ENCODE data around the gene LRTM2.
A peak's percentile ranks its signal among the peaks of the same experiment; 100 is the strongest.

The LRTM2 gene

GRCh38 chr12:1872448-1872847, 52.1 kb downstream of the LRTM2 start:
- H3K36me3 ChIP-seq (replicated peaks in 1 of 2; ENCODE audit: control insufficient read depth in 2 of 2, insufficient read depth in 2 of 2, low read length in 2 of 2): peaks cover 0 to 2% of the 10 kb centered on the region in 2 donors
- H4K91ac ChIP-seq (ENCODE audit: low read depth, low read length, poor library complexity): no peak overlapping the region
- no peak overlapping the region for H2AFZ ChIP-seq (ENCODE audit: low read length)
- no peaks in the 10 kb centered on the region for H3K79me1 ChIP-seq (ENCODE audit: low read depth, low read length)
- no peak overlapping the region for H2BK15ac ChIP-seq (ENCODE audit: low read length)
- H3K9ac ChIP-seq (ENCODE audit: low read depth, low read length, poor library complexity): no peak overlapping the region
- H3K9me3 ChIP-seq (replicated peaks in 1 of 2; ENCODE audit: control insufficient read depth in 2 of 2, insufficient read depth in 1 of 2, low read depth in 1 of 2, low read length in 2 of 2): peaks cover 0 to 12% of the 10 kb centered on the region in 2 donors
- H2AK5ac ChIP-seq (ENCODE audit: low read depth, low read length): no peak overlapping the region
- H2BK12ac ChIP-seq (ENCODE audit: low read length): no peak overlapping the region
- no peak overlapping the region for H3K4me3 ChIP-seq (ENCODE audit: low read length in 2 of 2)
- DNase-seq (ENCODE audit: low spot score): no peak
- no peak overlapping the region for H3K4ac ChIP-seq (ENCODE audit: low read length)
- no peak overlapping the region for H4K8ac ChIP-seq (ENCODE audit: low read depth, low read length)
- peaks cover 0 to 25% (median 0%) of the 10 kb centered on the region in 3 experiments for H3K27me3 ChIP-seq (ENCODE audit: control insufficient read depth in 3 of 3, insufficient read depth in 3 of 3, low read depth in 1 of 3, low read length in 3 of 3)
- H3K18ac ChIP-seq (ENCODE audit: low read length): no peak overlapping the region
- no peak overlapping the region for H3K14ac ChIP-seq (ENCODE audit: low read length)
- H3K23ac ChIP-seq (ENCODE audit: low read depth, low read length, poor library complexity): no peak overlapping the region
- H3K27ac ChIP-seq (replicated peaks; ENCODE audit: low read length): no peak overlapping the region
- no peak overlapping the region for H2BK120ac ChIP-seq (ENCODE audit: low read depth, low read length)
- no peak overlapping the region for H3K4me2 ChIP-seq (ENCODE audit: insufficient read depth, low read length, poor library complexity, severe bottlenecking)
- H2BK5ac ChIP-seq (ENCODE audit: low read length): no peak overlapping the region
- WGBS, 2 donors (ENCODE audit: extremely low coverage in 2 of 2, insufficient read length in 2 of 2, insufficient replicate concordance in 1 of 2): no CpG with 5 or more reads among the region's 7 CpGs
- peaks cover 0 to 10% of the 10 kb centered on the region in 2 donors for H3K4me1 ChIP-seq (ENCODE audit: control insufficient read depth in 2 of 2, insufficient read depth in 1 of 2, low read depth in 1 of 2, low read length in 2 of 2)

GRCh38 chr12:1873531-1874510, 53.5 kb downstream of the LRTM2 start:
- no peak overlapping the region for H3K4me3 ChIP-seq (ENCODE audit: low read length in 2 of 2)
- peaks cover 0 to 2% of the 10 kb centered on the region in 2 donors for H3K36me3 ChIP-seq (replicated peaks in 1 of 2; ENCODE audit: control insufficient read depth in 2 of 2, insufficient read depth in 2 of 2, low read length in 2 of 2)

GRCh38 chr12:1875608-1876007, 55.2 kb downstream of the LRTM2 start:
- peaks cover 0 to 9% of the 10 kb centered on the region in 2 donors for H3K9me3 ChIP-seq (replicated peaks in 1 of 2; ENCODE audit: control insufficient read depth in 2 of 2, insufficient read depth in 1 of 2, low read depth in 1 of 2, low read length in 2 of 2)
- H3K4me3 ChIP-seq (ENCODE audit: low read length in 2 of 2): no peak overlapping the region
- no peak overlapping the region for H2BK12ac ChIP-seq (ENCODE audit: low read length)
- H3K27ac ChIP-seq (replicated peaks; ENCODE audit: low read length): no peak overlapping the region
- H2AFZ ChIP-seq (ENCODE audit: low read length): no peak overlapping the region
- no peak overlapping the region for H2BK120ac ChIP-seq (ENCODE audit: low read depth, low read length)
- peak overlapping the region; percentile 40 for H3K14ac ChIP-seq (ENCODE audit: low read length)
- H3K4me1 ChIP-seq (ENCODE audit: control insufficient read depth in 2 of 2, insufficient read depth in 1 of 2, low read depth in 1 of 2, low read length in 2 of 2): peaks cover 0 to 10% of the 10 kb centered on the region in 2 donors
- H3K4me2 ChIP-seq (ENCODE audit: insufficient read depth, low read length, poor library complexity, severe bottlenecking): no peak overlapping the region
- peaks cover 0 to 21% (median 0%) of the 10 kb centered on the region in 3 experiments for H3K27me3 ChIP-seq (ENCODE audit: control insufficient read depth in 3 of 3, insufficient read depth in 3 of 3, low read depth in 1 of 3, low read length in 3 of 3)
- peak overlapping the region; percentile 11 for H3K18ac ChIP-seq (ENCODE audit: low read length)
- H3K79me1 ChIP-seq (ENCODE audit: low read depth, low read length): no peaks in the 10 kb centered on the region
- H2BK15ac ChIP-seq (ENCODE audit: low read length): no peak overlapping the region
- peaks cover 0 to 2% of the 10 kb centered on the region in 2 donors for H3K36me3 ChIP-seq (replicated peaks in 1 of 2; ENCODE audit: control insufficient read depth in 2 of 2, insufficient read depth in 2 of 2, low read length in 2 of 2)
- H2AK5ac ChIP-seq (ENCODE audit: low read depth, low read length): no peak overlapping the region
- no CpG with 5 or more reads among the region's 6 CpGs for WGBS, 2 donors (ENCODE audit: extremely low coverage in 2 of 2, insufficient read length in 2 of 2, insufficient replicate concordance in 1 of 2)
- no peak overlapping the region for H4K8ac ChIP-seq (ENCODE audit: low read depth, low read length)
- H4K91ac ChIP-seq (ENCODE audit: low read depth, low read length, poor library complexity): no peak overlapping the region
- no peak for DNase-seq (ENCODE audit: low spot score)
- no peak overlapping the region for H3K23ac ChIP-seq (ENCODE audit: low read depth, low read length, poor library complexity)
- H2BK5ac ChIP-seq (ENCODE audit: low read length): no peak overlapping the region
- H3K4ac ChIP-seq (ENCODE audit: low read length): no peak overlapping the region
- no peak overlapping the region for H3K9ac ChIP-seq (ENCODE audit: low read depth, low read length, poor library complexity)

More at GRCh38 chr12:1873531-1874510, 53.5 kb downstream of the LRTM2 start:
- no peak overlapping the region for H3K14ac ChIP-seq (ENCODE audit: low read length)
- H3K23ac ChIP-seq (ENCODE audit: low read depth, low read length, poor library complexity): no peak overlapping the region
- H2BK5ac ChIP-seq (ENCODE audit: low read length): no peak overlapping the region
- no peak overlapping the region for H2BK12ac ChIP-seq (ENCODE audit: low read length)
- no peak overlapping the region for H2BK120ac ChIP-seq (ENCODE audit: low read depth, low read length)
- H3K4me2 ChIP-seq (ENCODE audit: insufficient read depth, low read length, poor library complexity, severe bottlenecking): no peak overlapping the region
- H4K91ac ChIP-seq (ENCODE audit: low read depth, low read length, poor library complexity): no peak overlapping the region
- H2AK5ac ChIP-seq (ENCODE audit: low read depth, low read length): no peak overlapping the region
- WGBS, 2 donors (ENCODE audit: extremely low coverage in 2 of 2, insufficient read length in 2 of 2, insufficient replicate concordance in 1 of 2): no CpG with 5 or more reads among the region's 5 CpGs
- H3K4me1 ChIP-seq (ENCODE audit: control insufficient read depth in 2 of 2, insufficient read depth in 1 of 2, low read depth in 1 of 2, low read length in 2 of 2): peaks cover 0 to 10% of the 10 kb centered on the region in 2 donors
- no peak overlapping the region for H3K27ac ChIP-seq (replicated peaks; ENCODE audit: low read length)
- H3K27me3 ChIP-seq (ENCODE audit: control insufficient read depth in 3 of 3, insufficient read depth in 3 of 3, low read depth in 1 of 3, low read length in 3 of 3): peaks cover 0 to 25% (median 0%) of the 10 kb centered on the region in 3 experiments
- peaks cover 0 to 12% of the 10 kb centered on the region in 2 donors for H3K9me3 ChIP-seq (replicated peaks in 1 of 2; ENCODE audit: control insufficient read depth in 2 of 2, insufficient read depth in 1 of 2, low read depth in 1 of 2, low read length in 2 of 2)
- no peak overlapping the region for H2BK15ac ChIP-seq (ENCODE audit: low read length)
- no peak overlapping the region for H4K8ac ChIP-seq (ENCODE audit: low read depth, low read length)
- no peak overlapping the region for H3K9ac ChIP-seq (ENCODE audit: low read depth, low read length, poor library complexity)
- no peak overlapping the region for H3K18ac ChIP-seq (ENCODE audit: low read length)
- no peaks in the 10 kb centered on the region for H3K79me1 ChIP-seq (ENCODE audit: low read depth, low read length)
- DNase-seq (ENCODE audit: low spot score): no peak
- H2AFZ ChIP-seq (ENCODE audit: low read length): no peak overlapping the region
- H3K4ac ChIP-seq (ENCODE audit: low read length): no peak overlapping the region

- H3K36me3 ChIP-seq (replicated peaks in 1 of 2; ENCODE audit: control insufficient read depth in 2 of 2, insufficient read depth in 2 of 2, low read length in 2 of 2): peaks cover 0 to under 1% of the 10 kb centered on the region in 2 donors
- H2BK120ac ChIP-seq (ENCODE audit: low read depth, low read length): no peak overlapping the region
- no peak overlapping the region for H3K4me2 ChIP-seq (ENCODE audit: insufficient read depth, low read length, poor library complexity, severe bottlenecking)
- no peak for DNase-seq (ENCODE audit: low spot score)
- no peak overlapping the region for H3K23ac ChIP-seq (ENCODE audit: low read depth, low read length, poor library complexity)
- no peak overlapping the region for H4K8ac ChIP-seq (ENCODE audit: low read depth, low read length)
- H2AK5ac ChIP-seq (ENCODE audit: low read depth, low read length): no peak overlapping the region
- H3K4me3 ChIP-seq (ENCODE audit: low read length in 2 of 2): no peak overlapping the region
- peaks cover 0 to 21% (median 0%) of the 10 kb centered on the region in 3 experiments for H3K27me3 ChIP-seq (ENCODE audit: control insufficient read depth in 3 of 3, insufficient read depth in 3 of 3, low read depth in 1 of 3, low read length in 3 of 3)
- peaks cover 0 to 7% of the 10 kb centered on the region in 2 donors for H3K4me1 ChIP-seq (ENCODE audit: control insufficient read depth in 2 of 2, insufficient read depth in 1 of 2, low read depth in 1 of 2, low read length in 2 of 2)
- H3K27ac ChIP-seq (replicated peaks; ENCODE audit: low read length): no peak overlapping the region
- no peak overlapping the region for H3K9ac ChIP-seq (ENCODE audit: low read depth, low read length, poor library complexity)
- H4K91ac ChIP-seq (ENCODE audit: low read depth, low read length, poor library complexity): no peak overlapping the region
- H3K9me3 ChIP-seq (replicated peaks in 1 of 2; ENCODE audit: control insufficient read depth in 2 of 2, insufficient read depth in 1 of 2, low read depth in 1 of 2, low read length in 2 of 2): peaks cover 0 to 5% of the 10 kb centered on the region in 2 donors
- H3K18ac ChIP-seq (ENCODE audit: low read length): no peak overlapping the region
- H2BK5ac ChIP-seq (ENCODE audit: low read length): no peak overlapping the region
- WGBS, 2 donors (ENCODE audit: extremely low coverage in 2 of 2, insufficient read length in 2 of 2, insufficient replicate concordance in 1 of 2): no CpG with 5 or more reads among the region's 3 CpGs
- H2BK12ac ChIP-seq (ENCODE audit: low read length): no peak overlapping the region
- no peak overlapping the region for H2BK15ac ChIP-seq (ENCODE audit: low read length)
- no peak overlapping the region for H3K4ac ChIP-seq (ENCODE audit: low read length)
- H3K79me1 ChIP-seq (ENCODE audit: low read depth, low read length): no peaks in the 10 kb centered on the region
- H3K14ac ChIP-seq (ENCODE audit: low read length): no peak overlapping the region
- H2AFZ ChIP-seq (ENCODE audit: low read length): no peak overlapping the region
These were observed 55.7 kb downstream of the LRTM2 start for GRCh38 chr12:1876086-1876485.
